HepG2 (cell line): ENCODE measurements around the gene AP1AR. TPM values are rescaled to one million over a fixed set of nuclear protein-coding genes. Genes with fewer than 3 reads are reported as not detected.
"Not testable (repeated sequence)": the region's sequence is repeated elsewhere in the genome, so short reads cannot be mapped to it uniquely, and the experiment has no call there.

Source experiments
- ATAC-seq: fragments of 200-7000 bp; cut with Tn5 transposase; 3 replicates; pipeline ENCODE4 v1.9.1; 2020; ENCODE audit warnings: mild to moderate bottlenecking, moderate library complexity
- BruUV-seq: library from RNA; stranded (reverse); fragments of 400-500 nt; replicated peaks from 2 replicates; lab custom pipeline; 2021; lab: Mats Ljungman, UMichigan
- CTCF ChIA-PET: fragments of 300-600 bp; formaldehyde crosslinking; extraction: SDS; loops from one replicate; lab custom pipeline; 2021; ENCODE audit warnings: low total read pairs, inconsistent platforms, low intra/inter-chr PET ratio; lab: Yijun Ruan, JAX
- POLR2A ChIA-PET: fragments of 350-600 bp; sonication (Branson Sonifier 250); formaldehyde crosslinking; loops from one replicate; lab custom pipeline; 2020; ENCODE audit warnings: antibody characterized with exemption, inconsistent platforms; lab: Yijun Ruan, JAX
- DNase-seq: peaks from one replicate; pipeline ENCODE4 v3.0.0-alpha.2; 2015; ENCODE audit warnings: low spot score
- FAIRE-seq: peaks from 3 replicates; lab custom pipeline; 2011; peaks lifted over from hg19 to GRCh38; lab: Jason Lieb, UNC
- H2AFZ ChIP-seq: one replicate; pipeline ENCODE4 v1.6.1; 2011; ENCODE audit warnings: low read length, inconsistent platforms
- H3K27ac ChIP-seq: fragments of 300-600 bp; 3 replicates; pipeline ENCODE4 v1.8.0; 2011; ENCODE audit warnings: mixed run types, mild to moderate bottlenecking, mixed read lengths, low read length, inconsistent platforms; ENCODE audit not compliant: insufficient read depth; ENCODE audit errors: extremely low read length
- H3K27me3 ChIP-seq, 2 experiments: fragments of 200-600 bp in 1 of 2; 2 replicates in 1 of 2; 3 replicates in 1 of 2; pipeline versions ENCODE4 v1.6.0 to v1.8.0; 2011; ENCODE audit warnings: low read length in 2 of 2, mild to moderate bottlenecking in 2 of 2, moderate library complexity in 2 of 2, inconsistent platforms in 1 of 2; ENCODE audit not compliant: insufficient read depth in 2 of 2, control insufficient read depth in 1 of 2
- H3K36me3 ChIP-seq, 2 experiments: fragments of 200-600 bp in 1 of 2; replicated peaks in 1 of 2; 2 replicates in 1 of 2; 3 replicates in 1 of 2; pipeline versions ENCODE4 v1.5.1 to v1.8.0; 2011; ENCODE audit warnings: low read length in 2 of 2, inconsistent platforms in 1 of 2; ENCODE audit not compliant: insufficient read depth in 2 of 2, control insufficient read depth in 1 of 2
- H3K4me1 ChIP-seq: 2 replicates; pipeline ENCODE4 v1.5.1; 2012; ENCODE audit warnings: low read length, inconsistent platforms; ENCODE audit not compliant: insufficient read depth
- H3K4me2 ChIP-seq: 2 replicates; pipeline ENCODE4 v1.6.0; 2011; ENCODE audit warnings: low read depth, low read length, inconsistent platforms
- H3K4me3 ChIP-seq, 3 experiments: fragments of 200-600 bp in 1 of 3; sonication (generic), shearing (Covaris generic) in 1 of 3; replicated peaks in 1 of 3; 2 replicates each; pipeline ENCODE4 v1.5.1; 2011 to 2016; ENCODE audit warnings: low read length in 3 of 3, inconsistent platforms in 2 of 3, low read depth in 2 of 3, mild to moderate bottlenecking in 2 of 3, control low read depth in 1 of 3, mixed read lengths in 1 of 3; ENCODE audit not compliant: insufficient read depth in 1 of 3
- H3K79me2 ChIP-seq: one replicate; pipeline ENCODE4 v1.6.1; 2011; ENCODE audit warnings: low read length, inconsistent platforms; ENCODE audit not compliant: insufficient read depth
- H3K9ac ChIP-seq: 2 replicates; pipeline ENCODE4 v1.6.0; 2011; ENCODE audit warnings: mild to moderate bottlenecking, low read depth, low read length, inconsistent platforms; ENCODE audit not compliant: insufficient read depth
- H3K9me3 ChIP-seq: 2 replicates; pipeline ENCODE4 v1.5.1; 2012; ENCODE audit warnings: mild to moderate bottlenecking, low read length
- H4K20me1 ChIP-seq: 2 replicates; pipeline ENCODE4 v1.6.0; 2011; ENCODE audit warnings: inconsistent platforms, mild to moderate bottlenecking, low read length, moderate library complexity; ENCODE audit not compliant: insufficient read depth
- RARA ChIP-seq: IDR thresholded peaks from 2 replicates; pipeline ENCODE4 v1.6.1; 2016; ENCODE audit warnings: missing genetic modification reagents, missing compliant biosample characterization
- WGBS: methylation state at CpG from one replicate; pipeline ENCODE4 v1.1.6; 2017; ENCODE audit warnings: low lambda C conversion rate; 5-methylcytosine and 5-hydroxymethylcytosine counted together
- in situ Hi-C: cut with HindIII; loops from 2 replicates; pipeline ENCODE4 v1.10.0; 2017; ENCODE audit warnings: low pct_unique_long_range_greater_than_20kb; ENCODE audit not compliant: extremely low pct_ligation_motif_present
- intact Hi-C: fragments of 100-400 bp; cut with micrococcal nuclease; formaldehyde crosslinking; loops from one replicate; pipeline ENCODE4 v1.10.0; 2022; ENCODE audit not compliant: unreplicated experiment
- polyA plus RNA-seq, 8 experiments: library from polyadenylated mRNA; depleted of rRNA in 3 of 8; stranded (reverse) in 7 of 8; unstranded in 1 of 8; fragments of >200 nt; fragmentation: Illumina TruSeq in 4 of 8; extraction: Trizol in 4 of 8; gene quantifications; 2 replicates each; pipeline versions ENCODE4 v1.2.1 to v1.2.3, GENCODE V29; 2011 to 2016; ENCODE audit warnings: low read depth in 4 of 8, missing spikeins in 1 of 8, mixed read lengths in 1 of 8; ENCODE audit not compliant: insufficient read depth in 1 of 8
- total RNA-seq, 5 experiments: library from RNA; depleted of rRNA; stranded (reverse); fragments of >200 nt; fragmentation: Illumina TruSeq; extraction: Trizol; gene quantifications; 2 replicates each; pipeline ENCODE4 v1.2.3, GENCODE V29; 2016; ENCODE audit warnings: low read depth in 1 of 5
- TF ChIP-seq, protein P1 (sequence below): sonication (generic); formaldehyde crosslinking; IDR thresholded peaks from 2 replicates; pipeline ENCODE4 v1.9.0; 2021; ENCODE audit warnings: missing genetic modification reagents, borderline replicate concordance
- TF ChIP-seq, protein P2 (sequence below): sonication (generic); formaldehyde crosslinking; IDR thresholded peaks from 2 replicates; pipeline ENCODE4 v1.8.1; 2023; ENCODE audit warnings: missing genetic modification reagents, inconsistent platforms, borderline replicate concordance
- TF ChIP-seq, protein P3 (sequence below), 2 experiments: sonication (generic) in 1 of 2; formaldehyde crosslinking in 1 of 2; IDR thresholded peaks; 2 replicates each; pipeline versions ENCODE4 v1.6.1 to v1.9.0; 2014 to 2022; ENCODE audit warnings: antibody characterized with exemption in 1 of 2, borderline replicate concordance in 1 of 2, inconsistent platforms in 1 of 2, low read depth in 1 of 2, missing genetic modification reagents in 1 of 2

AP1AR gene
- total and polyA plus RNA-seq, 2 of the 13 experiments (the other 11 are each of a cell fraction or from before 2014, with no cell fraction given), result 24.9 to 39.9 TPM

- TF ChIP-seq, protein P1, sequence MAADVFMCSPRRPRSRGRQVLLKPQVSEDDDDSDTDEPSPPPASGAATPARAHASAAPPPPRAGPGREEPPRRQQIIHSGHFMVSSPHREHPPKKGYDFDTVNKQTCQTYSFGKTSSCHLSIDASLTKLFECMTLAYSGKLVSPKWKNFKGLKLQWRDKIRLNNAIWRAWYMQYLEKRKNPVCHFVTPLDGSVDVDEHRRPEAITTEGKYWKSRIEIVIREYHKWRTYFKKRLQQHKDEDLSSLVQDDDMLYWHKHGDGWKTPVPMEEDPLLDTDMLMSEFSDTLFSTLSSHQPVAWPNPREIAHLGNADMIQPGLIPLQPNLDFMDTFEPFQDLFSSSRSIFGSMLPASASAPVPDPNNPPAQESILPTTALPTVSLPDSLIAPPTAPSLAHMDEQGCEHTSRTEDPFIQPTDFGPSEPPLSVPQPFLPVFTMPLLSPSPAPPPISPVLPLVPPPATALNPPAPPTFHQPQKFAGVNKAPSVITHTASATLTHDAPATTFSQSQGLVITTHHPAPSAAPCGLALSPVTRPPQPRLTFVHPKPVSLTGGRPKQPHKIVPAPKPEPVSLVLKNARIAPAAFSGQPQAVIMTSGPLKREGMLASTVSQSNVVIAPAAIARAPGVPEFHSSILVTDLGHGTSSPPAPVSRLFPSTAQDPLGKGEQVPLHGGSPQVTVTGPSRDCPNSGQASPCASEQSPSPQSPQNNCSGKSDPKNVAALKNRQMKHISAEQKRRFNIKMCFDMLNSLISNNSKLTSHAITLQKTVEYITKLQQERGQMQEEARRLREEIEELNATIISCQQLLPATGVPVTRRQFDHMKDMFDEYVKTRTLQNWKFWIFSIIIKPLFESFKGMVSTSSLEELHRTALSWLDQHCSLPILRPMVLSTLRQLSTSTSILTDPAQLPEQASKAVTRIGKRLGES (CRISPR knock-in tag), result no peak
- TF ChIP-seq, protein P2, sequence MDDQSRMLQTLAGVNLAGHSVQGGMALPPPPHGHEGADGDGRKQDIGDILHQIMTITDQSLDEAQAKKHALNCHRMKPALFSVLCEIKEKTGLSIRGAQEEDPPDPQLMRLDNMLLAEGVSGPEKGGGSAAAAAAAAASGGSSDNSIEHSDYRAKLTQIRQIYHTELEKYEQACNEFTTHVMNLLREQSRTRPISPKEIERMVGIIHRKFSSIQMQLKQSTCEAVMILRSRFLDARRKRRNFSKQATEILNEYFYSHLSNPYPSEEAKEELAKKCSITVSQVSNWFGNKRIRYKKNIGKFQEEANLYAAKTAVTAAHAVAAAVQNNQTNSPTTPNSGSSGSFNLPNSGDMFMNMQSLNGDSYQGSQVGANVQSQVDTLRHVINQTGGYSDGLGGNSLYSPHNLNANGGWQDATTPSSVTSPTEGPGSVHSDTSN (CRISPR knock-in tag), result no peak
- TF ChIP-seq, protein P3, sequence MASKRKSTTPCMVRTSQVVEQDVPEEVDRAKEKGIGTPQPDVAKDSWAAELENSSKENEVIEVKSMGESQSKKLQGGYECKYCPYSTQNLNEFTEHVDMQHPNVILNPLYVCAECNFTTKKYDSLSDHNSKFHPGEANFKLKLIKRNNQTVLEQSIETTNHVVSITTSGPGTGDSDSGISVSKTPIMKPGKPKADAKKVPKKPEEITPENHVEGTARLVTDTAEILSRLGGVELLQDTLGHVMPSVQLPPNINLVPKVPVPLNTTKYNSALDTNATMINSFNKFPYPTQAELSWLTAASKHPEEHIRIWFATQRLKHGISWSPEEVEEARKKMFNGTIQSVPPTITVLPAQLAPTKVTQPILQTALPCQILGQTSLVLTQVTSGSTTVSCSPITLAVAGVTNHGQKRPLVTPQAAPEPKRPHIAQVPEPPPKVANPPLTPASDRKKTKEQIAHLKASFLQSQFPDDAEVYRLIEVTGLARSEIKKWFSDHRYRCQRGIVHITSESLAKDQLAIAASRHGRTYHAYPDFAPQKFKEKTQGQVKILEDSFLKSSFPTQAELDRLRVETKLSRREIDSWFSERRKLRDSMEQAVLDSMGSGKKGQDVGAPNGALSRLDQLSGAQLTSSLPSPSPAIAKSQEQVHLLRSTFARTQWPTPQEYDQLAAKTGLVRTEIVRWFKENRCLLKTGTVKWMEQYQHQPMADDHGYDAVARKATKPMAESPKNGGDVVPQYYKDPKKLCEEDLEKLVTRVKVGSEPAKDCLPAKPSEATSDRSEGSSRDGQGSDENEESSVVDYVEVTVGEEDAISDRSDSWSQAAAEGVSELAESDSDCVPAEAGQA (IDR thresholded peaks at IDR 0.05; ENCODE audit: low read depth), result no peak
- TF ChIP-seq, protein P3 (CRISPR knock-in tag; IDR thresholded peaks at IDR 0.05; ENCODE audit: borderline replicate concordance), result no peak
- no peak for TF ChIP-seq RARA (CRISPR knock-in tag)
- TF ChIP-seq, all 625 proteins: peak for 0
Observed at GRCh38 chr4:112302320-112303274, 71.0 kb downstream of the AP1AR start (continued).

GRCh38 chr4:112305477-112305876, 73.9 kb downstream of the AP1AR start:
- POLR2A ChIA-PET, H3K4me1 ChIP-seq, intact Hi-C loops, H2AFZ ChIP-seq, H3K36me3 ChIP-seq, FAIRE-seq, H3K79me2 ChIP-seq, DNase-seq, H4K20me1 ChIP-seq, H3K27me3 ChIP-seq, H3K4me3 ChIP-seq, in situ Hi-C loops, CTCF ChIA-PET, H3K27ac ChIP-seq, H3K9ac ChIP-seq, H3K4me2 ChIP-seq, H3K9me3 ChIP-seq, ATAC-seq, BruUV-seq: not testable (repeated sequence)
- WGBS, result 62% methylated on average over 3 of the region's 3 CpGs
